ENCODE data around the gene FOXI3.

DNA sequence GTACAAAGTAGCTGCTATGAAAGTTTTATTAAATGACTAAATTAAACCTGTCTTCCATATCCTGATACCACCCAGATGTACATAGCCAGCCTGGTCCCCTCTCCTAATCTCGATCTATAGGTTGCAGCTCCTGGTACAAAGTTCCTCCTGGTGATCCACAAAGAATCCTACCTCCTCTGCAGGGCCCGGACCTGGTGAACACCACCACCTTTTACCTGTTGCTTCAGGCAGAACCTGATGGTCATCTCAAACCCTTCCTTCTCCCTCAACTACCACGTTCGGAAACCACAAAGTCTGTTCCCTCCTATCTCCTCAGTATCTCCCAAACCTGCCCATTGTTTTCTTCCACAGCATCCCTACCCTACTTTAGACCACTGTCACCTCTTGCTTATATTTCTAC is 15.5 kb downstream of the FOXI3 start:
- TF ChIP-seq, protein P1, sequence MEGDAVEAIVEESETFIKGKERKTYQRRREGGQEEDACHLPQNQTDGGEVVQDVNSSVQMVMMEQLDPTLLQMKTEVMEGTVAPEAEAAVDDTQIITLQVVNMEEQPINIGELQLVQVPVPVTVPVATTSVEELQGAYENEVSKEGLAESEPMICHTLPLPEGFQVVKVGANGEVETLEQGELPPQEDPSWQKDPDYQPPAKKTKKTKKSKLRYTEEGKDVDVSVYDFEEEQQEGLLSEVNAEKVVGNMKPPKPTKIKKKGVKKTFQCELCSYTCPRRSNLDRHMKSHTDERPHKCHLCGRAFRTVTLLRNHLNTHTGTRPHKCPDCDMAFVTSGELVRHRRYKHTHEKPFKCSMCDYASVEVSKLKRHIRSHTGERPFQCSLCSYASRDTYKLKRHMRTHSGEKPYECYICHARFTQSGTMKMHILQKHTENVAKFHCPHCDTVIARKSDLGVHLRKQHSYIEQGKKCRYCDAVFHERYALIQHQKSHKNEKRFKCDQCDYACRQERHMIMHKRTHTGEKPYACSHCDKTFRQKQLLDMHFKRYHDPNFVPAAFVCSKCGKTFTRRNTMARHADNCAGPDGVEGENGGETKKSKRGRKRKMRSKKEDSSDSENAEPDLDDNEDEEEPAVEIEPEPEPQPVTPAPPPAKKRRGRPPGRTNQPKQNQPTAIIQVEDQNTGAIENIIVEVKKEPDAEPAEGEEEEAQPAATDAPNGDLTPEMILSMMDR (IDR thresholded peaks at IDR 0.05): no peak
- no peak for TF ChIP-seq POLR2A (IDR thresholded peaks at IDR 0.05)

All from vagina (tissue), 2 donors.